HepG2 (cell line): ENCODE results near the gene LUC7L.

Experiments used
- CEBPB ChIP-seq: IDR thresholded peaks from 2 replicates; pipeline ENCODE4 v1.6.1; 2011; ENCODE audit warnings: low read depth, low read length, improper control_type of control experiment, borderline replicate concordance
- CTCF ChIP-seq: sonication (generic); formaldehyde crosslinking; IDR thresholded peaks from 2 replicates; pipeline ENCODE4 v1.5.0; 2020; ENCODE audit warnings: mild to moderate bottlenecking, missing genetic modification reagents, moderate library complexity
- ETV6 ChIP-seq: sonication (generic); formaldehyde crosslinking; conservative IDR thresholded peaks from 2 replicates; pipeline ENCODE4 v1.4.0; 2020; ENCODE audit warnings: missing genetic modification reagents
- GTF2F1 ChIP-seq: fragments of 150-350 bp; IDR thresholded peaks from 2 replicates; pipeline ENCODE4 v1.6.1; 2014; ENCODE audit warnings: low read length
- HNRNPLL ChIP-seq: fragments of 200-400 bp; formaldehyde crosslinking; IDR thresholded peaks from 2 replicates; pipeline ENCODE4 v1.6.1; 2017; ENCODE audit warnings: mild to moderate bottlenecking, low read depth, low read length; ENCODE audit not compliant: poor library complexity, severe bottlenecking
- IRF2 ChIP-seq: IDR thresholded peaks from 2 replicates; pipeline ENCODE4 v1.6.1; 2018; ENCODE audit warnings: missing genetic modification reagents, missing compliant biosample characterization
- MAFG ChIP-seq: sonication (generic); formaldehyde crosslinking; IDR thresholded peaks from 2 replicates; pipeline ENCODE4 v1.5.1; 2020; ENCODE audit warnings: mild to moderate bottlenecking, missing genetic modification reagents
- MTF2 ChIP-seq: sonication (generic); formaldehyde crosslinking; IDR thresholded peaks from 2 replicates; pipeline ENCODE4 v1.5.0; 2020; ENCODE audit warnings: missing genetic modification reagents, borderline replicate concordance
- REST ChIP-seq, 2 experiments: IDR thresholded peaks; 2 replicates each; pipeline ENCODE4 v1.6.1; 2011 to 2012; ENCODE audit warnings: low read length in 2 of 2, borderline replicate concordance in 1 of 2, low read depth in 1 of 2, mild to moderate bottlenecking in 1 of 2, moderate library complexity in 1 of 2
- ZBTB7A ChIP-seq: sonication (generic); formaldehyde crosslinking; IDR thresholded peaks from 2 replicates; pipeline ENCODE4 v1.8.0; 2022; ENCODE audit warnings: mild to moderate bottlenecking, missing genetic modification reagents
- ZNF75D ChIP-seq: sonication (generic); formaldehyde crosslinking; IDR thresholded peaks from 2 replicates; pipeline ENCODE4 v1.8.1; 2023; ENCODE audit warnings: missing genetic modification reagents, mild to moderate bottlenecking, borderline replicate concordance
- TF ChIP-seq, protein P1 (sequence below): sonication (generic); formaldehyde crosslinking; IDR thresholded peaks from 2 replicates; pipeline ENCODE4 v1.8.0; 2022; ENCODE audit warnings: missing genetic modification reagents, low read depth, mild to moderate bottlenecking, borderline replicate concordance

DNA sequence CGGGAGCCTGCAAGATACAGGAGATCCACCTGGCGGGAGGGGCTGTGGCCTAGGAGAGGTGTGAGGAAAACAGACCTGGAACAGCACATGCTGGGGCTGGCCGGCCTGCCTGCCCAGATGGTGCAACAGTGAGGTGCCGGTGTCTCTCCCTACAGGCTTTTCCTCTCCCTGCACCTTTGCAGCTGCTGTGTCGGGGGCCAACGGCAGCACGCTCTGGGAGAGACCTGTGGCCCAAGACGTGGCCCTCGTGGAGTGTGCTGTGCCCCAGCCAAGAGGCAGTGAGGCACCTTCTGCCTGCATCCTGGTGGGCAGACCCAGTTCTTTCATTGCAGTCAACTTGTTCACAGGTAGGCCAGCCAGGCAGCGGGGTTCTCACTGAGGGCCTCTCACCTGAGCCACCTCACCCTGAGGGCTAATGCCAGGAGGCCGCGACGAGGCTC, 30.6 kb upstream of the LUC7L start:
- TF ChIP-seq IRF2: no peak
- TF ChIP-seq ETV6 (CRISPR knock-in tag): no peak
- TF ChIP-seq CTCF: no peak
- TF ChIP-seq MAFG (CRISPR knock-in tag): no peak
- TF ChIP-seq REST (IDR thresholded peaks at IDR 0.05; ENCODE audit: borderline replicate concordance in 1 of 2, low read depth in 1 of 2, low read length in 2 of 2): no peak
- no peak for TF ChIP-seq GTF2F1
- no peak for TF ChIP-seq CEBPB
- TF ChIP-seq MTF2 (CRISPR knock-in tag): no peak
- TF ChIP-seq HNRNPLL: no peak
- no peak for TF ChIP-seq ZNF75D (CRISPR knock-in tag)
- TF ChIP-seq, protein P1, sequence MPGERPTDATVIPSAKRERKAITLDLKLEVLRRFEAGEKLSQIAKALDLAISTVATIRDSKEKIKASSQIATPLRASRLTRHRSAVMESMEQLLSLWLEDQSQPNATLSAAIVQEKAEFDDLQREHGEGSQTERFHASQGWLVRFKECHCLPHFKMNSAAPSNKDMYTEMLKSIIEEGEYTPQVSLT (CRISPR knock-in tag): no peak
- TF ChIP-seq ZBTB7A: no peak
